Astrocyte (in vitro differentiated cells and primary cell): ENCODE results near the gene ANK3.

ENCODE experiments used
- EZH2 ChIP-seq: IDR thresholded peaks from 2 replicates; pipeline ENCODE4 v1.6.1; 2012; ENCODE audit warnings: mild to moderate bottlenecking, low read length, inconsistent platforms; ENCODE audit not compliant: insufficient read depth
- TF ChIP-seq, protein P1 (sequence below): IDR thresholded peaks from 2 replicates; pipeline ENCODE4 v1.5.1; 2011; ENCODE audit warnings: low read depth, mild to moderate bottlenecking, inconsistent platforms, low read length, moderate library complexity; ENCODE audit not compliant: insufficient read depth

- TF ChIP-seq, protein P1, sequence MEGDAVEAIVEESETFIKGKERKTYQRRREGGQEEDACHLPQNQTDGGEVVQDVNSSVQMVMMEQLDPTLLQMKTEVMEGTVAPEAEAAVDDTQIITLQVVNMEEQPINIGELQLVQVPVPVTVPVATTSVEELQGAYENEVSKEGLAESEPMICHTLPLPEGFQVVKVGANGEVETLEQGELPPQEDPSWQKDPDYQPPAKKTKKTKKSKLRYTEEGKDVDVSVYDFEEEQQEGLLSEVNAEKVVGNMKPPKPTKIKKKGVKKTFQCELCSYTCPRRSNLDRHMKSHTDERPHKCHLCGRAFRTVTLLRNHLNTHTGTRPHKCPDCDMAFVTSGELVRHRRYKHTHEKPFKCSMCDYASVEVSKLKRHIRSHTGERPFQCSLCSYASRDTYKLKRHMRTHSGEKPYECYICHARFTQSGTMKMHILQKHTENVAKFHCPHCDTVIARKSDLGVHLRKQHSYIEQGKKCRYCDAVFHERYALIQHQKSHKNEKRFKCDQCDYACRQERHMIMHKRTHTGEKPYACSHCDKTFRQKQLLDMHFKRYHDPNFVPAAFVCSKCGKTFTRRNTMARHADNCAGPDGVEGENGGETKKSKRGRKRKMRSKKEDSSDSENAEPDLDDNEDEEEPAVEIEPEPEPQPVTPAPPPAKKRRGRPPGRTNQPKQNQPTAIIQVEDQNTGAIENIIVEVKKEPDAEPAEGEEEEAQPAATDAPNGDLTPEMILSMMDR = no peak
- TF ChIP-seq EZH2 = no peak
These were observed 1.5 kb downstream of the ANK3 start for GRCh38 chr10:60388116-60388625.
